Measurements from ENCODE around the gene TMEM132C.

The TMEM132C gene

GRCh38 chr12:128729628-128730121 lies 462.7 kb downstream of the TMEM132C start:
- no peak for DNase-seq

- DNase-seq: no peak
Measured at GRCh38 chr12:128734371-128734770, 467.4 kb downstream of the TMEM132C start.

- DNase-seq: no peak
Measured at GRCh38 chr12:128737292-128737966, 470.5 kb downstream of the TMEM132C start.

GRCh38 chr12:128743916-128744315 lies 476.9 kb downstream of the TMEM132C start:
- no peak for DNase-seq

GRCh38 chr12:128745772-128746689 lies 479.1 kb downstream of the TMEM132C start:
- no peak for DNase-seq

- no peak for DNase-seq
Measured at GRCh38 chr12:128747441-128747840, 480.5 kb downstream of the TMEM132C start.

GRCh38 chr12:128752386-128752785 lies 485.4 kb downstream of the TMEM132C start:
- no peak for DNase-seq

- DNase-seq: no peak
Measured at GRCh38 chr12:128753438-128753837, 486.5 kb downstream of the TMEM132C start.

- no peak for DNase-seq
Measured at GRCh38 chr12:128754275-128754674, 487.3 kb downstream of the TMEM132C start.

GRCh38 chr12:128755566-128755965 lies 488.6 kb downstream of the TMEM132C start:
- DNase-seq: no peak

Data from SW 1271 (cell line).